Lower leg skin (tissue), 4 donors: ENCODE results near the gene NKIRAS1. TPM values are rescaled to one million over a fixed set of nuclear protein-coding genes. Genes with fewer than 3 reads are reported as not detected.

ENCODE experiments used
- DNase-seq, 2 donors: peaks; one replicate each; pipeline ENCODE4 v3.0.0-alpha.2; 2019; ENCODE audit warnings: low spot score in 2 of 2
- H3K4me3 ChIP-seq: fragments of 200-600 bp; sonication (generic); 2 replicates; pipeline ENCODE4 v1.5.1; 2017; ENCODE audit warnings: mild to moderate bottlenecking, low read depth; ENCODE audit not compliant: poor library complexity, severe bottlenecking
- POLR2A ChIP-seq, 2 donors: fragments of 450-650 bp; IDR thresholded peaks; one replicate each; pipeline ENCODE4 v1.6.1; 2016 to 2017; ENCODE audit warnings: antibody characterized with exemption in 2 of 2, mild to moderate bottlenecking in 1 of 2, moderate library complexity in 1 of 2
- WGBS, 2 donors: methylation state at CpG; one replicate each; pipeline ENCODE4 v1.1.5; 2018; 5-methylcytosine and 5-hydroxymethylcytosine counted together
- intact Hi-C: fragments of 100-400 bp; cut with DNase I; formaldehyde crosslinking; loops from one replicate; pipeline ENCODE4 v1.15.0; 2023; ENCODE audit warnings: low total_unique reads
- total RNA-seq, 4 donors: library from RNA; depleted of rRNA; stranded (reverse); fragments of >200 nt; gene quantifications; one replicate each; pipeline ENCODE4 v1.1.0, GENCODE V29; 2016
- TF ChIP-seq, protein P1 (sequence below), 3 donors: fragments of 450-650 bp; IDR thresholded peaks; one replicate each; pipeline ENCODE4 v1.5.1; 2016; ENCODE audit warnings: antibody characterized with exemption in 3 of 3, mild to moderate bottlenecking in 3 of 3, moderate library complexity in 2 of 3

The NKIRAS1 gene
- total RNA-seq, 4 donors from 2014 or later: 6.6 to 10.5 (median 9.0) TPM

DNA sequence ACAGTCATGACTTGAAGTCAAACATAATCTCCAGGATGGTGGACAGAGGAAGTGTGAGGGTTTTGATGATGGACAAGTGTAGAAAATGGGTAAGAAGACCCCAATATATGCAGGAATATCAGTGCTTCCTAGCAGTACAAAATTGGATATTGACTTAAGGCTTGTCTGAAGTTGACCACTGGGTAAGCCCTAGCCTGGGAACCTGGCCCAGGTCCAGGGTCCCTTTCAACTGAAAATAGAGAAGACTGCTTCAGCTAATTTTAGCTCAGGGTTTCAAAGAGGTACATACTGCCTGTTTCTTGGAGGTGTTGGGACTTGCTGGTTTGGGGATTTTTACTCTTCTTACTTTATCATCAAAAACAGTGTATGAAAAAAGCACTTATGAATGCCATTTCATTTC lies 33.0 kb upstream of the NKIRAS1 start:
- H3K4me3 ChIP-seq: no peak overlapping the region
- intact Hi-C loops: no loop called here
- DNase-seq: no peak
- TF ChIP-seq, protein P1, sequence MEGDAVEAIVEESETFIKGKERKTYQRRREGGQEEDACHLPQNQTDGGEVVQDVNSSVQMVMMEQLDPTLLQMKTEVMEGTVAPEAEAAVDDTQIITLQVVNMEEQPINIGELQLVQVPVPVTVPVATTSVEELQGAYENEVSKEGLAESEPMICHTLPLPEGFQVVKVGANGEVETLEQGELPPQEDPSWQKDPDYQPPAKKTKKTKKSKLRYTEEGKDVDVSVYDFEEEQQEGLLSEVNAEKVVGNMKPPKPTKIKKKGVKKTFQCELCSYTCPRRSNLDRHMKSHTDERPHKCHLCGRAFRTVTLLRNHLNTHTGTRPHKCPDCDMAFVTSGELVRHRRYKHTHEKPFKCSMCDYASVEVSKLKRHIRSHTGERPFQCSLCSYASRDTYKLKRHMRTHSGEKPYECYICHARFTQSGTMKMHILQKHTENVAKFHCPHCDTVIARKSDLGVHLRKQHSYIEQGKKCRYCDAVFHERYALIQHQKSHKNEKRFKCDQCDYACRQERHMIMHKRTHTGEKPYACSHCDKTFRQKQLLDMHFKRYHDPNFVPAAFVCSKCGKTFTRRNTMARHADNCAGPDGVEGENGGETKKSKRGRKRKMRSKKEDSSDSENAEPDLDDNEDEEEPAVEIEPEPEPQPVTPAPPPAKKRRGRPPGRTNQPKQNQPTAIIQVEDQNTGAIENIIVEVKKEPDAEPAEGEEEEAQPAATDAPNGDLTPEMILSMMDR (IDR thresholded peaks at IDR 0.05): no peak
- TF ChIP-seq POLR2A (IDR thresholded peaks at IDR 0.05): no peak

DNA sequence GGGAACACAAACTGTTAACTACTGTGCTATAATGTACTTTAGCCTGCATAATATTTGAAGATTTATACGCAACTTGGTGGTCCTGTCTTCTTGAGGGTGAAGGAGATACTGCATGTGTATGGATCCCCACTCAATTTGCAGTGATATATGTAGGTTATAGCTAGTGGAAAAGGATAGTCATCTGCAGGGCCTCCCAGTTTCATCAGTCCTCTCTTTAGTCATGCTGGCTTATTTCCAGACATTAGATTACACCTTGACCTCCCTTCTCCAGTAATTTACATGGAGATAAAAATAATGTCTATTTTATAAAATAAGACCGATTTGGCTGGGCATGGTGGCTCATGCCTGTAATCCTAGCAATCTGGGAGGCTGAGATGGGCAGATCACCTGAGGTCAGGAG lies 32.0 kb upstream of the NKIRAS1 start:
- no peak overlapping the region for H3K4me3 ChIP-seq
- TF ChIP-seq, protein P1 (IDR thresholded peaks at IDR 0.05): no peak
- TF ChIP-seq POLR2A (IDR thresholded peaks at IDR 0.05): no peak
- whole genome bisulfite sequencing, 2 donors: 78 to 82% methylated on average over 2 of the region's 2 CpGs
- intact Hi-C loops: no loop called here
- no peak for DNase-seq

DNA sequence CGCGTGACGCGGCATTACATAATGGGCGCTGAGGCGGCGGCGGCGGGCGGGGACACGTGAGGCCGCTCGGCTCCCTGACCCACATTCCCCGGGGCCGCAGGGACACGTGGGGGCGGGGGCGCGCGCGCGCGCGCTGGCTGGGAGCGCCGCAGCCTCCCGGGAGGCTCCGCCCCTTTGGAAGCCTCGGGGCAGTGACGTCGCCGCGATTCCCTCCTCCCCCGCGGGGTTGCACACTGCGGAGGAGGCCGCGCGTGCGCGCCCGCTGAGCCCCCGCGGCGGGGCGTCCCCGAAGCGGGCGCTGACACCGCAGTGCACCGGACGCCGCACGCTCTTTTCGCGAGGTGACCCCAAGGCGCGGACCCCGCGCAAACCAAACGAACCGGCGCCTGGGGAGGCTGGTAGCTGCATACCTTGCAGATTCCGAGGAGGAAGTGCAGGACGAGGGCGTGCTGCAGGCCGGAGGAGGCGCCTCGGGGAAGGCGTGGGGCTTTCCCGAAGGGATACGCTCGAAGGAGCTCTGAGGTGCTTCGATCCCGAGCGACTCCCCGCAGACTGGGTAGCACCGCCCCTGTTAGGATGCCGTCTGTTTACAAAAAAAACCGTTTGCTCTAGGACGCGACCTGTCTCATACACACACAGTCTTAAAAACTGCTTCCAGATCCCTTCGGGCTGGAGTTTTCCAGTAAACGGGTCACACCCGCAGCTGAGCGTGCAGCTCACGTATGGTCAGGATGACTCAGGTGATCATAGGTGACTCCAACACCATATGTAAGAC lies 29.3 kb upstream of the NKIRAS1 start:
- DNase-seq: peak; percentile 96 to 99
- no peak for TF ChIP-seq POLR2A (IDR thresholded peaks at IDR 0.05)
- TF ChIP-seq, protein P1 (IDR thresholded peaks at IDR 0.05): no peak
- 0 to 2% methylated on average over 26 to 31 of the region's 87 CpGs for WGBS, 2 donors
- intact Hi-C loops: no loop called here
- H3K4me3 ChIP-seq: peak overlapping the region; percentile 51

DNA sequence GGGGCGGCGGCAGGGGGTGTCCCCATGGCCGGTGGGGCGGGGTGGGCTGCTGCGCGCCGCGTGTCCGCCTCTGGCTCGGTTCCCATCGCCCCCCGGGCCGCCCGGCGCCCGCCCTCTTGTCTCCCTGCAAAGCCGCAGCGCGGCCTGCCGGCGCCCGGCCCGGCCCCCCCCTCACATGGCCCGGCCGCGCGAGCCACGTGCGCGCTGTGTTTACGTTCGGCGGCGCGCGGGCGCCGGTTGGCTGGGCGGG lies 28.8 kb upstream of the NKIRAS1 start:
- 0 to 1% methylated on average over 8 to 17 of the region's 39 CpGs for WGBS, 2 donors
- intact Hi-C loops: no loop called here
- H3K4me3 ChIP-seq: peak overlapping the region; percentile 69
- TF ChIP-seq, protein P1 (IDR thresholded peaks at IDR 0.05): no peak
- no peak for TF ChIP-seq POLR2A (IDR thresholded peaks at IDR 0.05)
- DNase-seq: no peak

DNA sequence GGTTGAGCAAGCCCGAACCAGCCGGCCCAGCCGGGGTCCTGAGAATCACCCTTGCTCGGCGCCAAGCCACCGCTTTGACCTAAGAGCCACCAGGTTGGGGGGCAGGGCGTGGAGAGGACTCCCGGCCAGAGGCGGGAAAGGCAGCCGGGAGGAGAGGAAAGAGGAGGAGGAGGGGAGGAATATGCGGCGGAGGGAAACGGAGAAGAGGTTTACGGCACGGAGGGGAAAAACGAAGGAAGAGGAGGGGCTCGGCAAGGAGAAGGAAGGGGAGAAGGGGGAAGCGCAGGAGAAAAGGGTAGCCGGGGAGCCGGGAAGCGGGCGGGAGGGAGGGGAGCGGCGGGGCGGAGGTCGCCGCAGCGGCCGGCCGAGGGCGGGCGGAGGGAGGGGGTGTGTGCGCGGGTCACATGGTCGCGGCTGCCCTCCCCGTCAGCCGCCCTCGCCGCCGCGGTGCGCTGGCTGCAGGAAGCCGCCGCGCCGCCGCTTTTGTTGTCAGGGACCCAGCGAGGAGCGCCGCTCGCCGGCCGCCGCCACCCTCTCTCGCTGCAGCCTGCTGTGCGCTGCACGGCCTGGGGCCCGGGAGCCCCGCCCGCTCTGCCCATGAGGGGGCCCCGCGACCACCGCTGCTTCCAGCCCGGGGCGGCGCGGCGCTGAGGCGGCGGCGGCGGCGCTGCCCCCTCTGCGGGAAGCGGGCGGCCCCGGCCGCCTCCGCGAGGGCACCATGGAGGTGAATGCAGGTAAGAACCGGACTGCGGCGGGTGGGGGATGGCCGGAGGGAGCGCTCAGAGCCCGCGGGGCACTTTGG lies 28.3 kb upstream of the NKIRAS1 start, which contains the start of gene NR1D2:
NR1D2 (plus strand) TSS at position 426 of the 802 bp plus-strand sequence; CDS start at position 719, 293 bp downstream.
- H3K4me3 ChIP-seq: peak within 1 kb of the TSS; percentile 69
- peak; percentile 68 to 97 for DNase-seq
- 0 to 1% methylated on average over 44 to 59 of the region's 88 CpGs for WGBS, 2 donors
- intact Hi-C loops: no loop called here
- peak in 1 of 2 donors; percentile 72 for TF ChIP-seq POLR2A (IDR thresholded peaks at IDR 0.05)
- TF ChIP-seq, protein P1 (IDR thresholded peaks at IDR 0.05): no peak
